ENCODE data around the gene ANKMY1.
A peak's percentile ranks its signal among the peaks of the same experiment; 100 is the strongest.

DNA sequence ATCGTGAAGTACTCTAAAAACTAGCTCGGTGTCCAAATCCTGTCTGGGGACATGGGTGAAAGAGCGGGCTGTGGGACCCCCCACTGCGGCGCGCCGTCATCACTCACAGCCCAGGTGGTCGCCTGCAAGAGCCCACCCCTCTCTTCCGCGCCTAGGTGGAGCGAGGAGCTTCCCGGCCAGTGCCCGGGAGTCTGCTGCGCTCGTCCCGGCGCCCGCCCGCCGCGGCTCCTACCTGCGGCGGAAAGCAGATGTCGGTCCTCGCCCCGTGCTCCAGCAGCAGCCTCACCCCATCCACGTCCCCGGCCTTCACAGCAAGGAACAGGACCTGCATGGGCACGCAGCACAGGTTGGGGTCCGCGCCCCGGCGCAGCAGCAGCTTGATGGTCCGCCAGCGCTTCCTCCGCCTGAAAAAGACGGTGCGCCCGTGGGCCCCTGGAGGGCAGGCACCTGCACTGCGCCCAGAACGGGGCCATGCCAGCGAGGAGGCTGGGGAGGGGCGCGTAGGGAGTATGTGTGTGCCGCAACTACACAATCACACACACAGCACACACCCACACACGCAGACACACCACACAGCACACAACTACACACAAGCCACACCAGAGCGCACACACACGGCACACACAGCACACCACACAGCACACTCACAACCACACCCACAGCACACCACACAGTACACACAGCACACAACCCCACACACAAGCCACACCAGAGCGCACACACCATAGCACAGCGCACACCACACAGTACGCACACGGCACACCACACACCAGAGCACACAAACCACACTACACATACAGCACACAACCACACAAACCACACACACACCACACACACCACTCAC lies 37.4 kb downstream of the ANKMY1 start:
- TF ChIP-seq CTCF (IDR thresholded peaks at IDR 0.05 in 8 of 11, conservative IDR thresholded peaks at IDR 0.05 in 3 of 11) (no peak), POLR2A (IDR thresholded peaks at IDR 0.05) (no peak), POLR2AphosphoS5 (IDR thresholded peaks at IDR 0.05) (peak in 1 of 3 donors; percentile 37)

Data from spleen (tissue), 7 donors.